ENCODE measurements around the gene ANXA11. TPM values are rescaled to one million over a fixed set of nuclear protein-coding genes. Genes with fewer than 3 reads are reported as not detected.

The ANXA11 gene
- total and polyA plus RNA-seq, 3 experiments from 2014 or later = 211 to 292 (median 217) TPM

DNA sequence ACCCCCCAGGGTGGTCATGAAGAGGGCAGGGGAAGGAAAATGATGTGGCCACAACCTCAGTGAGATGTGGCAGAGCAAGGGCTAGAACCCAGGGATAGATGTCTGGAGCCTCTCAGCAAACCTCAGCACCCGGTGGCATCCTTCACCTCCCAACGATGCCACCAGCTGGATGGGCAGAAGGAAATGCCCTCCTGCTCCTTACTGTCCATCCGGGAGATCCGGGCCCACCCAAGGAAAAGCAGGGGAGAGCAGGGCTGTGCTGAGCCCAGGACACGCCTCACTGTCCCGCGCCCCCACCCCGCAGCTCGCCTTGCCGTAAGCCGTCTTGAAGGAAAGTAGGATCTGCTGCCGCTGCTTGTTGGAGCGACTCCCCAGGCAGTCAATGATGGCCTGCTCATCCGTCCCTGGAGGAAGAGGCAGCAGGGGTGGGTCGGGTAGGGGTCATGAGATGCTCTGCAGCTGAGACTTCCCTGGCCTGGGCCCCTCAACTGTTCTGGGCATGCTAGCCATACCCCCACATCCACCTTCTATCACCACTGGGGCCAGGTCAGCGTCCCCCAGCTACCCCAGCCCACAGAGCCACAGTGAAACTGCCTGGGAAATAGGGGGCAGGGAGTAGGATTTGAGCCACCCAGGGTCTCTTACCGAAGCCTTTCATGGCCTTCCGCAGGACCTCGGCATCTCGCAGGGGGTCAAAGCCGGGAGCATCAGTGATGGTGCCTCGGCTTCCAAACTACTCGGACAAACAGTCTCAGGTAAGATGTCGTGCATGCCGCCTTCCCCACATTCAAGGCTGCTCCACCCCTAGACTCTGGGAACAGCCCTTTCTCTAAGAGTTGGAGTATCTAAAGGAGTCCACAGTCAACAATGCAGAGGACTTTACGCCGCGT, 38.5 kb downstream of the ANXA11 start:
- CTCF ChIA-PET = interaction anchor here (2.7 kb wide), 1 partner anchor 15 kb away, joined by 10 read pairs; no protein-coding TSS in a partner anchor

DNA sequence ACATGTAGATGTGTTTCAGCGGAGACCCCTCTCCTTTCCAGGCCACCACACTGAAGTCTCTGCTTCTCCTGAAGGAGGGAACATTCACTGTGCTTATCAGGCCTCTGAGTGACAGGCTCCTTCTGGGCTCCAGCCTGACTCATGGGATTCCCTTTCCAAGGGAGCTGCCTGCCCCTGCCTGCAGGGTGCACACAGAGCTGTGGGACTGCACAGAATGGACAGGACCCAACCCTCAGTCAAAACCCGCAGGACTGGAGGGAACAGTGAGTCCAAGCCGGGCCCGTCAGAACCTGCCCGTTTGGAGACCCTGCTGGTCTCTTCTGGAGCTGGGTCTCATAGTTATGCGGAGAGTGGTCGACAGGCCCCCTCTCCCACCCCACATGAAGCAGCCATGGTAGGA, 40.2 kb downstream of the ANXA11 start:
- Histone ChIP-seq H3K9me3 (ENCODE audit: low read length) (no peaks in the 10 kb centered on the region), H3K4me1 (ENCODE audit: insufficient read depth, low read length) (no peaks in the 10 kb centered on the region), H3K27ac (ENCODE audit: low read depth, low read length) (no peak overlapping the region), H3K36me3 (ENCODE audit: insufficient read depth, low read length) (peaks cover 57% of the 10 kb centered on the region), H3K4me3 (ENCODE audit: low read length) (no peak overlapping the region), H3K27me3 (ENCODE audit: insufficient read depth, low read length, poor library complexity, severe bottlenecking) (no peaks in the 10 kb centered on the region)
- H3K4me1 Mint-ChIP-seq = peaks cover 9 to 11% (median 11%) of the 10 kb centered on the region in 3 donors
- peak in 1 of 5 donors; percentile 11 for DNase-seq
- no peak overlapping the region for H3K4me3 Mint-ChIP-seq
- no peaks in the 10 kb centered on the region for H3K9me3 Mint-ChIP-seq
- no peaks in the 10 kb centered on the region for H3K27me3 Mint-ChIP-seq
- H3K36me3 Mint-ChIP-seq = peaks cover 4 to 88% (median 22%) of the 10 kb centered on the region in 3 donors
- POLR2A ChIA-PET = no interaction called here
- H3K27ac Mint-ChIP-seq = no peak overlapping the region
- CTCF ChIA-PET = interaction anchor here (2.7 kb wide), 1 partner anchor 14 kb away, joined by 10 read pairs; no protein-coding TSS in a partner anchor

More for the DNA sequence above, 38.5 kb downstream of the ANXA11 start:
- Mint-ChIP-seq H3K27me3 (no peaks in the 10 kb centered on the region), H3K9me3 (no peaks in the 10 kb centered on the region), H3K36me3 (peaks cover 4 to 88% (median 13%) of the 10 kb centered on the region in 3 donors), H3K4me3 (no peak overlapping the region), H3K27ac (peak overlapping the region in 2 of 8 donors; percentile 10 to 74), H3K4me1 (peaks cover 9 to 24% (median 12%) of the 10 kb centered on the region in 3 donors)
- H3K27me3 ChIP-seq (ENCODE audit: insufficient read depth, low read length, poor library complexity, severe bottlenecking) = no peaks in the 10 kb centered on the region
- H3K9me3 ChIP-seq (ENCODE audit: low read length) = no peaks in the 10 kb centered on the region
- H3K4me3 ChIP-seq (ENCODE audit: low read length) = no peak overlapping the region
- peaks cover 47% of the 10 kb centered on the region for H3K36me3 ChIP-seq (ENCODE audit: insufficient read depth, low read length)
- H3K4me1 ChIP-seq (ENCODE audit: insufficient read depth, low read length) = no peaks in the 10 kb centered on the region
- peak in 1 of 5 donors; percentile 14 for DNase-seq
- POLR2A ChIA-PET = no interaction called here
- H3K27ac ChIP-seq (ENCODE audit: low read depth, low read length) = no peak overlapping the region

DNA sequence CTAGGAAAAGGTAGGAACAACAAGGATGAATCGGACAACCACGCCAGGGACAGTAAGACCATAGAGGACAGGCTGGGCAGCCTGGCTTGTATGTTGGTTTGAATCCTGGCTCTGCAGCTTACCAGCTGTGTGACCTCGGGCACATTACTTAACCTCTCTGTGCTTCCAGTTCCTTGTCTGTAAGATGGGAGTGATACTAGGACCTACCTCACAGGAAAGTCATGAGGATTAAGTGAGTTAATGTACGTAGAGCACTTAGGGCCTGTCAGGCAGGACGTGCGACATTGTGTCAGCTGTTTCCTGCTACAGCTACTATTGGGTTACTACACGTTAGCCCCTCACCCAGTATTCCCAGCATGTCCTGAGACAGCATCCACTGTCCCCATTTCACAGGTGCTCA, 40.7 kb downstream of the ANXA11 start:
- Mint-ChIP-seq H3K4me3 (no peak overlapping the region), H3K27ac (peak overlapping the region in 1 of 8 donors; percentile 23), H3K4me1 (peaks cover 4 to 5% (median 5%) of the 10 kb centered on the region in 3 donors), H3K9me3 (no peaks in the 10 kb centered on the region), H3K36me3 (peaks cover 4 to 88% (median 27%) of the 10 kb centered on the region in 3 donors), H3K27me3 (no peaks in the 10 kb centered on the region)
- H3K27me3 ChIP-seq (ENCODE audit: insufficient read depth, low read length, poor library complexity, severe bottlenecking) = no peaks in the 10 kb centered on the region
- ChIA-PET CTCF (no interaction called here), POLR2A (no interaction called here)
- H3K9me3 ChIP-seq (ENCODE audit: low read length) = no peaks in the 10 kb centered on the region
- peaks cover 62% of the 10 kb centered on the region for H3K36me3 ChIP-seq (ENCODE audit: insufficient read depth, low read length)
- H3K27ac ChIP-seq (ENCODE audit: low read depth, low read length) = no peak overlapping the region
- H3K4me1 ChIP-seq (ENCODE audit: insufficient read depth, low read length) = no peaks in the 10 kb centered on the region
- H3K4me3 ChIP-seq (ENCODE audit: low read length) = no peak overlapping the region
- peak in 1 of 5 donors; percentile 8 for DNase-seq

DNA sequence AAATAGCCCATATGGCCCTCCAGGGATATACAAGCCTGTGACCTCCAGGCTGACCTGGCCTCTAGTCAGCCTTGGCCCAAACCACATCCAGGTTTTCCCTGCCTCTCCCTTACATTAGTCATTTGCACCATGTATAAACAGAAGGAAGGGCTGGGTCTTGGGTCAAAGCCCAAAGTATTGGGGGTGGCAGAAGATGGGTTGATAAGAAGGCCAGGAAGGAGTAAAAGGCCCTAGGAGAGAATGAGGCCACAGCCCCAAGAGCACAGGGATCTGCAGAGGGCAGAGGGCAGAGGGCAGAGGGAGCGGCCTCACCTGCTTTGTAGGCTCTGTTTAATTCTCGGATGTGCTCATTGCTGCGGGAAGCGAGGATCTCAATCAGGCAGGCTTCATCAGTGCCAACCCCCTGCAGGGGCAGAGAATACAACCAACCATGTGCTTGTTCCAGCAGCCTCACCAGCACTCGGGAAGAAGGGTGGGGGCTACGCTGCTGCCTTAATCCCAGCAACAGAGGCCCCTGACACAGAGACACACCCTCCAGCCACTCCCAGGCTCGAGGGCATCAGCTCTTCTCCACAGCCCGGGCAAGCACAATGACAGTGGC, 41.5 kb downstream of the ANXA11 start:
- H3K4me3 Mint-ChIP-seq = no peak overlapping the region
- no peaks in the 10 kb centered on the region for H3K27me3 Mint-ChIP-seq
- POLR2A ChIA-PET = no interaction called here
- Histone ChIP-seq H3K9me3 (ENCODE audit: low read length) (no peaks in the 10 kb centered on the region), H3K36me3 (ENCODE audit: insufficient read depth, low read length) (peaks cover 63% of the 10 kb centered on the region), H3K4me1 (ENCODE audit: insufficient read depth, low read length) (no peaks in the 10 kb centered on the region), H3K27me3 (ENCODE audit: insufficient read depth, low read length, poor library complexity, severe bottlenecking) (no peaks in the 10 kb centered on the region), H3K4me3 (ENCODE audit: low read length) (no peak overlapping the region), H3K27ac (ENCODE audit: low read depth, low read length) (no peak overlapping the region)
- H3K36me3 Mint-ChIP-seq = peaks cover 4 to 91% (median 26%) of the 10 kb centered on the region in 3 donors
- CTCF ChIA-PET = interaction anchor here (1.8 kb wide), 1 partner anchor 58 kb away, joined by 6 read pairs; no protein-coding TSS in a partner anchor
- no peaks in the 10 kb centered on the region for H3K4me1 Mint-ChIP-seq
- DNase-seq = no peak
- peak overlapping the region in 3 of 8 donors; percentile 42 to 73 (median 52) for H3K27ac Mint-ChIP-seq
- H3K9me3 Mint-ChIP-seq = no peaks in the 10 kb centered on the region

DNA sequence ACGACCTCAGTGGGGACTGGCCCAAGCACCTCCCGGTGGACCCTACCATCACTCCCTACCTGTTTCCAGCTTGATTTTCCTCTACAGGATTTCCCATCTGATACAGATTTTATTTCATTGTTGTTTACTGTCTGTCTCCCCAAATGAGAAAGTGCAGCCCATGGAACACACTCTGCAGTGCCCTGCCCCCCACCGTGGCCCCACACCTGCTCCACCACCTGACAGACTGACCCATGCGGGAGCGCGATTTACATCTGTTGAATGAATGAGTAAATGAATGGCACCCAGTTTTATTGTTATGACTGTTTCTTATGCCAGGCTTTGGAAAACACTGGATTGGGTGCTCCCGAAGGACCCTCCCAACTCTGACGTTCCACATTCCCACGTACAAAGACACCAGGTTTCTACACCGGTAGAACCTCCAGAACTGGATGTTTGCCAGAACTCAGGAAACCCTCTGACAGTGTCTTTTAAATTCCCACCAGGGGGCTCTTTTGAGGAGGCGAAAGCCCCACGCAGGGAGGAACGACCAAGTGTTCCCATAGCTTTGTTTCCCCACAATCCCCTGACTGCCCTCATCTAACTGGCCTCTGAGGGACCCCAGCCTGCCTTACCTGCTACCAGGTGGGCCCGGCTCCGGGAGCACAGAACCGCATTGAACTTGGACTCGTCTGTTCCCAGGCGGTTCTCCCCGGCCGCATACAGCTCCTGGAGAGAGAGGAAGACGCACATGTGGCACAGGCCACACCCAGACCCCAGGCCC, 43.8 kb downstream of the ANXA11 start:
- Histone ChIP-seq H3K36me3 (ENCODE audit: insufficient read depth, low read length) (peaks cover 87% of the 10 kb centered on the region), H3K27ac (ENCODE audit: low read depth, low read length) (no peak overlapping the region), H3K4me1 (ENCODE audit: insufficient read depth, low read length) (no peaks in the 10 kb centered on the region), H3K4me3 (ENCODE audit: low read length) (no peak overlapping the region), H3K27me3 (ENCODE audit: insufficient read depth, low read length, poor library complexity, severe bottlenecking) (no peaks in the 10 kb centered on the region), H3K9me3 (ENCODE audit: low read length) (no peaks in the 10 kb centered on the region)
- Mint-ChIP-seq H3K9me3 (no peaks in the 10 kb centered on the region), H3K4me1 (no peaks in the 10 kb centered on the region), H3K36me3 (peaks cover 4 to 98% (median 32%) of the 10 kb centered on the region in 3 donors), H3K4me3 (no peak overlapping the region), H3K27me3 (no peaks in the 10 kb centered on the region), H3K27ac (peak overlapping the region in 6 of 8 donors; percentile 11 to 86 (median 32))
- DNase-seq = peak in 2 of 5 donors; percentile 20 to 43
- POLR2A ChIA-PET = no interaction called here
- CTCF ChIA-PET = interaction anchor here (0.8 to 2.3 kb wide), 4 partner anchors 11 to 61 kb away, joined by 3 to 9 read pairs (median 4); no protein-coding TSS in a partner anchor

DNA sequence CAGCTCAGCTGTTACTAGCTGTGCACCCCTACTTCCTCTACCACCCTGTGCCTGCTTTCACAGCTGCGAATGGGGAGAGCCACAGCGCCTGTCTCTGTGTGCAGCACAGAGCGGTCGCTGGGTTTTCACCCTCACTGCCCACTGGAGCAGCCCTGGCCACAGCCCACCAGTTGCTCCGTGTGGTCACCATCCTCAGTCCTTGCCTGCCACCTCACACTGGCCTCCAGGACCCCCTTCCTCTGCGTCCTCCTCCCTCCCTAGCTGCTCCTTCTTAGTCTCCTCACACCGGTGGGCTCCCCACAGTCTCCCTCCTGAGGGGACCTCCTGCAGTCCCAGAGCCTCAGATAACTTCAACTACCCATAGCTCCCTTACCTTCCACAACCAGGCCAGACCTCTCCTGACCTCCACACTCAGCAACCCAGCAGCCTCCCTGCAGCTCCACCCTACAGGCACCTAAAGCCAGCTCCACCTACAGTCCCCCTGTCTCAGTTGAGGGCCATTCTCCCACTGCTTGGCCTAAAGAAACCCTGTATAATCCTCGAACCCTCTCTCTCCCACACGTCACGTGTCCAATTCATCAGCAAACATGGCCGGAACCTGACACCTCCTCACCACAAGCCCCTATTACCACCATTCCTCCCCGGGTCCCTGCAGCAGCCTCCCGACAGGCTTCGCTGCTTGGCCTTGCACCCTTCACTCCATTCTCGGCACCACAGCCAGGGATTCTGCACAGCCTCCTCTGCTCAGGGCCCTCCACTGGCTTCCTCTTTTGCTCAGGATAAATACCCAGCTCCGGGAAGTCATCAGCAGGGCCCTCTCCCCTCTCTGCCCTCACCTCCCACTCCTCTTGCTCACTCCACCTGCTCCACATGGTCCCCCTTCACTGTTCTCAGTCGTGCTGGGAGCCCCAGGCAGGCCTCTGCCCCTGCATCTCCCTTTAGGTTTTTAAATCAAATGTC, 44.7 kb downstream of the ANXA11 start:
- H3K4me3 ChIP-seq (ENCODE audit: low read length) = no peak overlapping the region
- H3K36me3 ChIP-seq (ENCODE audit: insufficient read depth, low read length) = peaks cover 92% of the 10 kb centered on the region
- Mint-ChIP-seq H3K27me3 (no peaks in the 10 kb centered on the region), H3K36me3 (peaks cover 0 to 98% (median 31%) of the 10 kb centered on the region in 3 donors), H3K4me1 (no peaks in the 10 kb centered on the region), H3K9me3 (no peaks in the 10 kb centered on the region), H3K27ac (peak overlapping the region; percentile 12 to 82 (median 39)), H3K4me3 (no peak overlapping the region)
- H3K4me1 ChIP-seq (ENCODE audit: insufficient read depth, low read length) = no peaks in the 10 kb centered on the region
- H3K27me3 ChIP-seq (ENCODE audit: insufficient read depth, low read length, poor library complexity, severe bottlenecking) = no peaks in the 10 kb centered on the region
- no peaks in the 10 kb centered on the region for H3K9me3 ChIP-seq (ENCODE audit: low read length)
- CTCF ChIA-PET = interaction anchor here (0.8 to 2.3 kb wide), 3 partner anchors 10 to 44 kb away, joined by 3 to 9 read pairs (median 4); no protein-coding TSS in a partner anchor
- H3K27ac ChIP-seq (ENCODE audit: low read depth, low read length) = no peak overlapping the region
- POLR2A ChIA-PET = no interaction called here
- DNase-seq = peak in 1 of 5 donors; percentile 11
